A549 (cell line): Measurements from ENCODE around the gene LGR5.

Experiments
- BCL3 ChIP-seq: fragments of >200 bp; sonication (Bioruptor Twin); formaldehyde crosslinking; IDR thresholded peaks from 3 replicates; pipeline ENCODE4 v1.6.1; 2016
- CEBPB ChIP-seq, 2 experiments: fragments of >200 bp in 1 of 2; sonication (Bioruptor Twin) in 1 of 2; formaldehyde crosslinking in 1 of 2; IDR thresholded peaks; 2 replicates each; pipeline ENCODE4 v1.6.1; 2012 to 2016
- CTCF ChIP-seq: fragments of >200 bp; sonication (Bioruptor Twin); formaldehyde crosslinking; IDR thresholded peaks from 3 replicates; pipeline ENCODE4 v1.5.1; 2016
- EP300 ChIP-seq, 2 experiments: fragments of >200 bp; sonication (Bioruptor Twin); formaldehyde crosslinking; IDR thresholded peaks; 2 replicates in 1 of 2; 3 replicates in 1 of 2; pipeline ENCODE4 v1.6.1; 2016 to 2017
- HOXA7 ChIP-seq: fragments of 250-450 bp; sonication (Bioruptor Pico); IDR thresholded peaks from 2 replicates; pipeline ENCODE4 v1.5.0; 2020; ENCODE audit warnings: mild to moderate bottlenecking, moderate library complexity
- MYC ChIP-seq: IDR thresholded peaks from 2 replicates; pipeline ENCODE4 v1.6.1; 2012; ENCODE audit warnings: mild to moderate bottlenecking, inconsistent platforms, low read length, improper control_type of control experiment, borderline replicate concordance
- PHF8 ChIP-seq: fragments of 200-600 bp; sonication (generic); IDR thresholded peaks from 2 replicates; pipeline ENCODE4 v1.6.1; 2016; ENCODE audit warnings: low read depth, mild to moderate bottlenecking, antibody characterized with exemption, moderate library complexity, borderline replicate concordance
- POLR2A ChIP-seq: IDR thresholded peaks from 2 replicates; pipeline ENCODE4 v1.6.1; 2012; ENCODE audit warnings: mild to moderate bottlenecking, low read length
- RFX5 ChIP-seq: fragments of 450-650 bp; IDR thresholded peaks from 2 replicates; pipeline ENCODE4 v1.7.1; 2014; ENCODE audit warnings: antibody characterized with exemption, mild to moderate bottlenecking, moderate library complexity
- SMC3 ChIP-seq: fragments of >200 bp; sonication (Bioruptor Twin); formaldehyde crosslinking; IDR thresholded peaks from 3 replicates; pipeline ENCODE4 v1.6.1; 2018; ENCODE audit warnings: inconsistent platforms
- USF2 ChIP-seq: fragments of 450-650 bp; IDR thresholded peaks from 2 replicates; pipeline ENCODE4 v1.6.1; 2014; ENCODE audit warnings: antibody characterized with exemption

GRCh38 chr12:71484272-71484905 lies 44.8 kb downstream of the LGR5 start:
- no peak for TF ChIP-seq HOXA7 (CRISPR knock-in tag)
- TF ChIP-seq BCL3: no peak
- TF ChIP-seq CTCF: no peak
- no peak for TF ChIP-seq POLR2A
- no peak for TF ChIP-seq USF2
- TF ChIP-seq PHF8: no peak
- no peak for TF ChIP-seq EP300 (IDR thresholded peaks at IDR 0.05)
- TF ChIP-seq SMC3: no peak
- no peak for TF ChIP-seq CEBPB (IDR thresholded peaks at IDR 0.05)
- TF ChIP-seq MYC: no peak
- TF ChIP-seq RFX5: no peak
